ENCODE data around the gene PTPN6. TPM values are rescaled to one million over a fixed set of nuclear protein-coding genes. Genes with fewer than 3 reads are reported as not detected.
A peak's percentile ranks its signal among the peaks of the same experiment; 100 is the strongest.

PTPN6 gene
- total and polyA plus RNA-seq, 2 of the 13 experiments (the other 11 are each of a cell fraction or from before 2014, with no cell fraction given): 10.5 to 10.6 TPM

GRCh38 chr12:6944381-6945186 lies 6.6 kb upstream of the PTPN6 start (continued):
- TF ChIP-seq TAF15 (IDR thresholded peaks at IDR 0.05; ENCODE audit: low read depth, low read length, poor library complexity, severe bottlenecking) (peak; percentile 5), CTCF (CRISPR knock-in tag; IDR thresholded peaks at IDR 0.05) (peak; percentile 96), NCOA1 (CRISPR knock-in tag; IDR thresholded peaks at IDR 0.05) (no peak), FUBP1 (CRISPR knock-in tag; IDR thresholded peaks at IDR 0.05; ENCODE audit: borderline replicate concordance) (no peak), BCL6 (CRISPR knock-in tag; IDR thresholded peaks at IDR 0.05) (0 out of 2 replicates have a peak, but pooled peaks have one; percentile 29), GABPA (IDR thresholded peaks at IDR 0.05; ENCODE audit: low read depth, low read length) (no peak), GABPA (CRISPR knock-in tag; IDR thresholded peaks at IDR 0.05; ENCODE audit: low read depth) (peak; percentile 40; the same call in 1 of the 2 replicates), SATB2 (CRISPR knock-in tag; IDR thresholded peaks at IDR 0.05) (0 out of 2 replicates have a peak, but pooled peaks have one; percentile 54), ZFX (CRISPR knock-in tag; IDR thresholded peaks at IDR 0.05; ENCODE audit: low read depth) (peak; percentile 73), MEIS1 (CRISPR knock-in tag; IDR thresholded peaks at IDR 0.05; ENCODE audit: borderline replicate concordance) (no peak), ZNF761 (CRISPR knock-in tag; conservative IDR thresholded peaks at IDR 0.05) (no peak), NR2C2 (CRISPR knock-in tag; IDR thresholded peaks at IDR 0.05; ENCODE audit: borderline replicate concordance) (no peak; the same call in none of the 2 replicates), HNF4G (IDR thresholded peaks at IDR 0.05; ENCODE audit: borderline replicate concordance, low read depth, low read length) (no peak), HNF4G (CRISPR knock-in tag; IDR thresholded peaks at IDR 0.05; ENCODE audit: borderline replicate concordance, low read depth) (peak; percentile 38; the same call in 1 of the 2 replicates), NFYB (CRISPR knock-in tag; IDR thresholded peaks at IDR 0.05) (0 out of 2 replicates have a peak, but pooled peaks have one; percentile 27), HHEX (CRISPR knock-in tag; IDR thresholded peaks at IDR 0.05) (no peak)
- TF ChIP-seq, protein P1, sequence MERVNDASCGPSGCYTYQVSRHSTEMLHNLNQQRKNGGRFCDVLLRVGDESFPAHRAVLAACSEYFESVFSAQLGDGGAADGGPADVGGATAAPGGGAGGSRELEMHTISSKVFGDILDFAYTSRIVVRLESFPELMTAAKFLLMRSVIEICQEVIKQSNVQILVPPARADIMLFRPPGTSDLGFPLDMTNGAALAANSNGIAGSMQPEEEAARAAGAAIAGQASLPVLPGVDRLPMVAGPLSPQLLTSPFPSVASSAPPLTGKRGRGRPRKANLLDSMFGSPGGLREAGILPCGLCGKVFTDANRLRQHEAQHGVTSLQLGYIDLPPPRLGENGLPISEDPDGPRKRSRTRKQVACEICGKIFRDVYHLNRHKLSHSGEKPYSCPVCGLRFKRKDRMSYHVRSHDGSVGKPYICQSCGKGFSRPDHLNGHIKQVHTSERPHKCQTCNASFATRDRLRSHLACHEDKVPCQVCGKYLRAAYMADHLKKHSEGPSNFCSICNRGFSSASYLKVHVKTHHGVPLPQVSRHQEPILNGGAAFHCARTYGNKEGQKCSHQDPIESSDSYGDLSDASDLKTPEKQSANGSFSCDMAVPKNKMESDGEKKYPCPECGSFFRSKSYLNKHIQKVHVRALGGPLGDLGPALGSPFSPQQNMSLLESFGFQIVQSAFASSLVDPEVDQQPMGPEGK (CRISPR knock-in tag; IDR thresholded peaks at IDR 0.05): peak; percentile 36; the same call in 1 of the 2 replicates
- TF ChIP-seq, protein P2, sequence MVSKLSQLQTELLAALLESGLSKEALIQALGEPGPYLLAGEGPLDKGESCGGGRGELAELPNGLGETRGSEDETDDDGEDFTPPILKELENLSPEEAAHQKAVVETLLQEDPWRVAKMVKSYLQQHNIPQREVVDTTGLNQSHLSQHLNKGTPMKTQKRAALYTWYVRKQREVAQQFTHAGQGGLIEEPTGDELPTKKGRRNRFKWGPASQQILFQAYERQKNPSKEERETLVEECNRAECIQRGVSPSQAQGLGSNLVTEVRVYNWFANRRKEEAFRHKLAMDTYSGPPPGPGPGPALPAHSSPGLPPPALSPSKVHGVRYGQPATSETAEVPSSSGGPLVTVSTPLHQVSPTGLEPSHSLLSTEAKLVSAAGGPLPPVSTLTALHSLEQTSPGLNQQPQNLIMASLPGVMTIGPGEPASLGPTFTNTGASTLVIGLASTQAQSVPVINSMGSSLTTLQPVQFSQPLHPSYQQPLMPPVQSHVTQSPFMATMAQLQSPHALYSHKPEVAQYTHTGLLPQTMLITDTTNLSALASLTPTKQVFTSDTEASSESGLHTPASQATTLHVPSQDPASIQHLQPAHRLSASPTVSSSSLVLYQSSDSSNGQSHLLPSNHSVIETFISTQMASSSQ (IDR thresholded peaks at IDR 0.05; ENCODE audit: low read depth): no peak
- TF ChIP-seq, protein P2 (CRISPR knock-in tag; IDR thresholded peaks at IDR 0.05; ENCODE audit: borderline replicate concordance): 0 out of 2 replicates have a peak, but pooled peaks have one; percentile 63
